ENCODE data around the gene ZG16.
A peak's percentile ranks its signal among the peaks of the same experiment; 100 is the strongest.
"Not testable (repeated sequence)": the region's sequence is repeated elsewhere in the genome, so short reads cannot be mapped to it uniquely, and the experiment has no call there.

The ZG16 gene

DNA sequence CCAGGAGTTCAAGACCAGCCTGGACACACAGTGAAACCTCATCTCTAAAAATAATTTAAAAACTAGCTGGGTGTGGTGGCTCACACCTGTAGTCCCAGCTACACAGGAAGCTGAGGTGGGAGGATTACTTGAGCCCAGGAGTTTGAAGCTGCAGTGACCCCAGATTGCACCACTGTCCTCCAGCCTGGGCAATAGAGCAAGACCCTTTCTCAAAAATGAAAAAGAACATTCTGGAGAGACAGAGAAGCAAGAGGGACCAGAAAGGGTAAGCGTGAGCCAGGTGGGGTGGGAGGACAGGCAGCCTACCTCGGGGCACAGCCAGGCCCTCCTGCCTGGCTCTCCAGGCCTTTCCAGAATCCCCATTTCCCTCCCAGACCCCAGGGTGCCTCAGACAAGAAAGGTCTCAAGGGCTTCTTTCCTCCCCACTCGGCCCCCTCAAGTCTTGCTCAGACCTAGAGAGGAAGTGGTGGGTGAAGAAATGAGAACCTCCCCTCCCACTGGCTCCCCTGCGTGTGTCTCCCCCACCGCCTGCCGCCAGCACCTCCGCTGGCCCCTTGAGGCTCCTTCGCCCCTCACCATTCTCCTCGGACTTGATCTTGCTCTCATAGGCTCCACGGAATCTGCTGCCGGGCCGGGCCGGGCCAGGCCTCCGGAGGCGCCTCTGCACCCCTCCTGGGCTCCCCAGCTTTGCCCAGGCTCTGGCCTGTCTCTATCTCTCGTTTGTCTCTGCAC lies 32.8 kb upstream of the ZG16 start:
- no peak for TF ChIP-seq EZH2 (IDR thresholded peaks at IDR 0.05; ENCODE audit: borderline replicate concordance, low read depth, low read length, severe bottlenecking)
- TF ChIP-seq, protein P1, sequence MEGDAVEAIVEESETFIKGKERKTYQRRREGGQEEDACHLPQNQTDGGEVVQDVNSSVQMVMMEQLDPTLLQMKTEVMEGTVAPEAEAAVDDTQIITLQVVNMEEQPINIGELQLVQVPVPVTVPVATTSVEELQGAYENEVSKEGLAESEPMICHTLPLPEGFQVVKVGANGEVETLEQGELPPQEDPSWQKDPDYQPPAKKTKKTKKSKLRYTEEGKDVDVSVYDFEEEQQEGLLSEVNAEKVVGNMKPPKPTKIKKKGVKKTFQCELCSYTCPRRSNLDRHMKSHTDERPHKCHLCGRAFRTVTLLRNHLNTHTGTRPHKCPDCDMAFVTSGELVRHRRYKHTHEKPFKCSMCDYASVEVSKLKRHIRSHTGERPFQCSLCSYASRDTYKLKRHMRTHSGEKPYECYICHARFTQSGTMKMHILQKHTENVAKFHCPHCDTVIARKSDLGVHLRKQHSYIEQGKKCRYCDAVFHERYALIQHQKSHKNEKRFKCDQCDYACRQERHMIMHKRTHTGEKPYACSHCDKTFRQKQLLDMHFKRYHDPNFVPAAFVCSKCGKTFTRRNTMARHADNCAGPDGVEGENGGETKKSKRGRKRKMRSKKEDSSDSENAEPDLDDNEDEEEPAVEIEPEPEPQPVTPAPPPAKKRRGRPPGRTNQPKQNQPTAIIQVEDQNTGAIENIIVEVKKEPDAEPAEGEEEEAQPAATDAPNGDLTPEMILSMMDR (IDR thresholded peaks at IDR 0.05; ENCODE audit: borderline replicate concordance, extremely low read depth, low read length, poor library complexity, severe bottlenecking): no peak
- H3K4me3 ChIP-seq (ENCODE audit: low read depth in 1 of 2, low read length in 2 of 2): peak overlapping the region; percentile 59 to 74
- peak overlapping the region; percentile 97 for H2AFZ ChIP-seq (ENCODE audit: low read depth, low read length)
- no peaks in the 10 kb centered on the region for H4K20me1 ChIP-seq (ENCODE audit: insufficient read depth, low read length)
- H3K9ac ChIP-seq (ENCODE audit: low read depth, low read length): peak overlapping the region; percentile 82
- H3K36me3 ChIP-seq (ENCODE audit: insufficient read depth, low read length): peaks cover 5% of the 10 kb centered on the region
- H3K79me2 ChIP-seq (ENCODE audit: insufficient read depth, low read length): peaks cover 14% of the 10 kb centered on the region
- ATAC-seq (ENCODE audit: insufficient read depth, low read depth) (peak; percentile 70), DNase-seq (peak; percentile 69)
- H3K4me2 ChIP-seq (ENCODE audit: insufficient read depth, low read length): peak overlapping the region; percentile 94
- H3K4me1 ChIP-seq (ENCODE audit: insufficient read depth, low read length): peaks cover 27% of the 10 kb centered on the region
- H3K27ac ChIP-seq (ENCODE audit: low read length): peak overlapping the region; percentile 85
- H3K9me3 ChIP-seq (ENCODE audit: insufficient read depth, low read length, severe bottlenecking): no peaks in the 10 kb centered on the region
- no peaks in the 10 kb centered on the region for H3K27me3 ChIP-seq (ENCODE audit: insufficient read depth, low read length, poor library complexity)

DNA sequence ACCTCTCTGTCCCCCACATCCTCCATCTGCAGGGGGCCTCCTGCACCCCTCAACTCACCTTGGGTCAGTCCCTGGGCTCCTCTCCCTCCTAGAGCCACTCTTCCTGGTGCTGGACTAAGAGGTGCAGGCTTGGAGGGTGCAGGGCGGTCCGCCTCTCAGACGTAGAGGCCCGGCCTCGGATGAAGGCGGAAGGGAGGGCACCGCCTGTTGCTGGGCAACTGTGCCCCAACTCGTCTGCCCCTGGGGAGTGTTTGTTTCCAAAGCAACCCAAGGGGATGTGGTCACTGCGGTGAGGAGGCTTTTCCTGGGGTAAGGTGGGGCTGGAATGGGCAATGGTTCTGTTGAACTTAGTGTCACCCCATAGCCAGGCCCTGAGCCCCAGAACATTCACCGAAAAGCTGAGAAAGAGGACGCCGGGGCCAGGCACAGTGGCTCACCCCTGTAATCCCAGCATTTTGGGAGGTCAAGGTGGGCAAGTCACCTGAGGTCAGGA lies 32.2 kb upstream of the ZG16 start, which contains the start of gene C16orf54:
Gene C16orf54, minus strand, starts transcription at position 138 of the 493 bp plus-strand sequence. CDS start 1,039 bp downstream, outside the sequence.
- DNase-seq (peak; percentile 94), ATAC-seq (ENCODE audit: insufficient read depth, low read depth) (peak; percentile 90)
- H3K27me3 ChIP-seq (ENCODE audit: insufficient read depth, low read length, poor library complexity): no peaks in the 10 kb centered on the region
- no peaks in the 10 kb centered on the region for H3K9me3 ChIP-seq (ENCODE audit: insufficient read depth, low read length, severe bottlenecking)
- peaks cover 5% of the 10 kb centered on the region for H3K36me3 ChIP-seq (ENCODE audit: insufficient read depth, low read length)
- peak within 1 kb of the TSS; percentile 97 for H2AFZ ChIP-seq (ENCODE audit: low read depth, low read length)
- peak within 1 kb of the TSS; percentile 82 for H3K9ac ChIP-seq (ENCODE audit: low read depth, low read length)
- no peaks in the 10 kb centered on the region for H4K20me1 ChIP-seq (ENCODE audit: insufficient read depth, low read length)
- peaks cover 27% of the 10 kb centered on the region for H3K4me1 ChIP-seq (ENCODE audit: insufficient read depth, low read length)
- peaks cover 14% of the 10 kb centered on the region for H3K79me2 ChIP-seq (ENCODE audit: insufficient read depth, low read length)
- TF ChIP-seq, protein P1 (IDR thresholded peaks at IDR 0.05; ENCODE audit: borderline replicate concordance, extremely low read depth, low read length, poor library complexity, severe bottlenecking): no peak
- no peak for TF ChIP-seq EZH2 (IDR thresholded peaks at IDR 0.05; ENCODE audit: borderline replicate concordance, low read depth, low read length, severe bottlenecking)
- H3K4me3 ChIP-seq (ENCODE audit: low read depth in 1 of 2, low read length in 2 of 2): peak within 1 kb of the TSS; percentile 59 to 74
- H3K27ac ChIP-seq (ENCODE audit: low read length): peak within 1 kb of the TSS; percentile 85
- H3K4me2 ChIP-seq (ENCODE audit: insufficient read depth, low read length): peak within 1 kb of the TSS; percentile 94

DNA sequence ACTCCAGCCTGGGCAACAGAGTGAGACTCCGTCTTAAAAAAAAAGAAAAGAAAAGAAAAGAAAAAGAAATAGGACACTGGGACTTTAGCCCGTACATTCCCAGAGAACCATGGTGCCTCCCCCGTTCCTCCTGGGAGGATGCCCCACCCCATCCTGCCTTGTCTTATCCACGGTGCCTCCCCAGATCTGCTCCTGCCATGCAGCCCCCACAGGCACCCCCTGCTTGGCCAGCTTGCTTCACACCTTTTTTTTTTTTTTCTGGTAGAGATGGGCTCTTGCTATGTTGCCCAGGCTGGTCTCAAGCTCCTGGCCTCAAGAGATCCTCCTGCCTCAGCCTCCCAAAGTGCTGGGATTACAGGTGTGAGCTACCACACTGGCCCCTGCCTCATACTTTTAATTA lies 31.5 kb upstream of the ZG16 start:
- H3K4me3 ChIP-seq (ENCODE audit: low read depth in 1 of 2, low read length in 2 of 2); H3K36me3 ChIP-seq (ENCODE audit: insufficient read depth, low read length); H3K27me3 ChIP-seq (ENCODE audit: insufficient read depth, low read length, poor library complexity); H2AFZ ChIP-seq (ENCODE audit: low read depth, low read length); H3K9me3 ChIP-seq (ENCODE audit: insufficient read depth, low read length, severe bottlenecking); ATAC-seq (ENCODE audit: insufficient read depth, low read depth); H4K20me1 ChIP-seq (ENCODE audit: insufficient read depth, low read length); H3K9ac ChIP-seq (ENCODE audit: low read depth, low read length); DNase-seq: not testable (repeated sequence)
- H3K79me2 ChIP-seq (ENCODE audit: insufficient read depth, low read length): peaks cover 14% of the 10 kb centered on the region
- peak overlapping the region; percentile 94; the same call in 1 of the 2 replicates for H3K4me2 ChIP-seq (ENCODE audit: insufficient read depth, low read length)
- peak overlapping the region; percentile 85; the same call in 1 of the 2 replicates for H3K27ac ChIP-seq (ENCODE audit: low read length)
- peaks cover 27% of the 10 kb centered on the region for H3K4me1 ChIP-seq (ENCODE audit: insufficient read depth, low read length)

Data from DND-41 (cell line).